Esophagus muscularis mucosa (tissue), 4 donors: Measurements from ENCODE around the gene MARCHF4. TPM values are rescaled to one million over a fixed set of nuclear protein-coding genes. Genes with fewer than 3 reads are reported as not detected.
"Not testable (repeated sequence)": the region's sequence is repeated elsewhere in the genome, so short reads cannot be mapped to it uniquely, and the experiment has no call there.

Experiments
- DNase-seq: peaks from one replicate; pipeline ENCODE4 v3.0.0-alpha.2; 2017; ENCODE audit errors: extremely low spot score
- H3K27ac ChIP-seq, 4 donors: fragments of 200-600 bp; sonication (generic); replicated peaks in 1 of 4; 1 replicate in 3 of 4; 2 replicates in 1 of 4; pipeline ENCODE4 v1.5.1; 2016 to 2019; ENCODE audit warnings: mild to moderate bottlenecking in 1 of 4
- H3K27me3 ChIP-seq, 4 donors: fragments of 200-600 bp; sonication (generic); one replicate each; pipeline versions ENCODE4 v1.5.1 to v1.6.0; 2016 to 2019
- H3K36me3 ChIP-seq, 4 donors: fragments of 200-600 bp; sonication (generic); one replicate each; pipeline ENCODE4 v1.5.1; 2016 to 2019
- H3K4me1 ChIP-seq, 4 donors: fragments of 200-600 bp; sonication (generic); one replicate each; pipeline ENCODE4 v1.5.1; 2016 to 2019
- H3K4me3 ChIP-seq, 4 donors: fragments of 200-600 bp; sonication (generic); 1 replicate in 2 of 4; 2 replicates in 2 of 4; pipeline ENCODE4 v1.5.1; 2016 to 2019; ENCODE audit warnings: mild to moderate bottlenecking in 4 of 4, moderate library complexity in 1 of 4
- H3K9me3 ChIP-seq, 4 donors: fragments of 200-600 bp; sonication (generic); 1 replicate in 3 of 4; 2 replicates in 1 of 4; pipeline ENCODE4 v1.5.1; 2016 to 2019
- EP300 ChIP-seq: sonication (generic); formaldehyde crosslinking; IDR thresholded peaks from one replicate; pipeline ENCODE4 v1.6.1; 2017; ENCODE audit warnings: antibody characterized with exemption
- POLR2A ChIP-seq: fragments of 450-650 bp; IDR thresholded peaks from one replicate; pipeline ENCODE4 v1.6.1; 2017; ENCODE audit warnings: antibody characterized with exemption, moderate library complexity, mild to moderate bottlenecking, low read depth
- POLR2AphosphoS5 ChIP-seq, 2 donors: sonication (generic); formaldehyde crosslinking; IDR thresholded peaks; one replicate each; pipeline ENCODE4 v1.6.1; 2017; ENCODE audit warnings: antibody characterized with exemption in 2 of 2
- WGBS: methylation state at CpG from one replicate; pipeline ENCODE4 v1.1.5; 2018; 5-methylcytosine and 5-hydroxymethylcytosine counted together
- intact Hi-C: fragments of 100-400 bp; cut with DNase I; formaldehyde crosslinking; loops from one replicate; pipeline ENCODE4 v1.15.1; 2023
- total RNA-seq, 4 donors: library from RNA; depleted of rRNA; stranded (reverse); fragments of >200 nt; gene quantifications; one replicate each; pipeline versions ENCODE4 v1.1.0 to v1.2.1, GENCODE V29; 2016
- TF ChIP-seq, protein P1 (sequence below), 3 experiments: fragments of 200-600 bp in 2 of 3; fragments of 450-650 bp in 1 of 3; sonication (generic) in 2 of 3; IDR thresholded peaks; one replicate each; pipeline ENCODE4 v1.5.1; 2017 to 2019; ENCODE audit warnings: antibody characterized with exemption in 3 of 3, mild to moderate bottlenecking in 2 of 3, moderate library complexity in 1 of 3

Gene MARCHF4
- total RNA-seq, 4 donors from 2014 or later = not detected

DNA sequence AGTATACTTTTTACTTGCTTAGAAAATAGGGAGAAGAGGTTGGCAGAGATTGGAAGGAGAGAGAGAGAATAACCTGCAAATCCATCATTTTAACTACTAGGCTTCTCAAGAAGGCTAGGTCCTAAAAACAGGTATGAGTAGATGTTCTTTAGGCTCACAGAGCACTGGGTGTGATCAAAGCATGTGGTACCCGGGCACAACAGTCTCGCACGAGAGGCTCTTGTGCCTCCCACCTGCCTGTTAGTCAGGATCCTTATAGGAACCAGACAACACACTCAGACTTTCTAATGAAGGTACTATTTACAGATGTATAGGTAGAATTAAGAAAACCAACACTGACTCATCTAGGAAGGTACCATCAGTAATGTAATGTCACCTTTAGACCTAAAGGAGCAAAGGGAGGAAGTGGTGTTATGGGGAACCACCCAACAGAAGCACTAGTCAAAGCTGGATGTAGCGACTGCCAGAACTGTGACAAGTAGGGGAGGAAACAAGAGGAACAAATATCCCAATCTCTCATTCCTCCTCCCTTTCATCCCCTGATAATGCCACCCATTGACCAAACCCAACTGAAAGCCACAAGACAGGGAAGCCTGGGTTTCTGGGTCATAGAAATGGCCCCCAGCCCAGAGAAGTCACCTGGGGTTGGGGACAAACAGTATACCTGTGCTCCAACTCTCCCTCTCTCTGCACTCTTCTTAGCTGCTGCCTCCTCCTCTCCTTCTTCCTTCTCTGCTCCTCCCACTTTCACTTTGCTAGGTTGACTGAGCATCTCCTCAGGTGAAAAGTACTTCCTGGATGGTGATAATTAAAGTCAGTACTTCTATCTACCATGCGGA is 16.0 kb upstream of the MARCHF4 start:
- intact Hi-C loops = no loop called here
- no peak overlapping the region for H3K4me3 ChIP-seq

DNA sequence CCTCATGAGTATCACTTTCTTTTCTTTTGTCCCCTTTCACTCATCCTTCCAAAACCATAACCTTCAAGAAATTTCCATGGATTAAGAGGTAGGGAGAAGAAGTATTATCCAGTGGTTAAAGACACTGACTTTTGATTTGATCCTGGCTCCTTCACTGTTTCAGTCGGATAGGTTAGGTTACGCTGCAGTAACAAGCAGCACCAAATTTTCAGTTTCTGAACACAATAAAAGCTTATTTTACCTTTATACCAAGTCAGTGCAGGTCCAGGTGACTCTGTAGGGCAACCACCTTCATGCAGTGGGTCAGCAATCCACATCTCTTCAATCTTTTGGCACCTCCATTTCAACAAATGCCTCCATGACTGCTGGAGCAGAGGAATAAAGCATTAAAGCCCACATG is 15.0 kb upstream of the MARCHF4 start:
- intact Hi-C loops = no loop called here
- WGBS = 97% methylated on average over 2 of the region's 2 CpGs
- H3K9me3 ChIP-seq = no peaks in the 10 kb centered on the region

More for the DNA sequence above, 16.0 kb upstream of the MARCHF4 start:
- Histone ChIP-seq H3K27ac (no peak overlapping the region), H3K36me3 (no peaks in the 10 kb centered on the region), H3K9me3 (no peaks in the 10 kb centered on the region), H3K4me1 (no peaks in the 10 kb centered on the region), H3K27me3 (no peaks in the 10 kb centered on the region)
- no peak for DNase-seq
- WGBS = 78% methylated on average over 5 of the region's 5 CpGs
- TF ChIP-seq POLR2AphosphoS5 (IDR thresholded peaks at IDR 0.05) (no peak), EP300 (no peak), POLR2A (no peak)
- TF ChIP-seq, protein P1, sequence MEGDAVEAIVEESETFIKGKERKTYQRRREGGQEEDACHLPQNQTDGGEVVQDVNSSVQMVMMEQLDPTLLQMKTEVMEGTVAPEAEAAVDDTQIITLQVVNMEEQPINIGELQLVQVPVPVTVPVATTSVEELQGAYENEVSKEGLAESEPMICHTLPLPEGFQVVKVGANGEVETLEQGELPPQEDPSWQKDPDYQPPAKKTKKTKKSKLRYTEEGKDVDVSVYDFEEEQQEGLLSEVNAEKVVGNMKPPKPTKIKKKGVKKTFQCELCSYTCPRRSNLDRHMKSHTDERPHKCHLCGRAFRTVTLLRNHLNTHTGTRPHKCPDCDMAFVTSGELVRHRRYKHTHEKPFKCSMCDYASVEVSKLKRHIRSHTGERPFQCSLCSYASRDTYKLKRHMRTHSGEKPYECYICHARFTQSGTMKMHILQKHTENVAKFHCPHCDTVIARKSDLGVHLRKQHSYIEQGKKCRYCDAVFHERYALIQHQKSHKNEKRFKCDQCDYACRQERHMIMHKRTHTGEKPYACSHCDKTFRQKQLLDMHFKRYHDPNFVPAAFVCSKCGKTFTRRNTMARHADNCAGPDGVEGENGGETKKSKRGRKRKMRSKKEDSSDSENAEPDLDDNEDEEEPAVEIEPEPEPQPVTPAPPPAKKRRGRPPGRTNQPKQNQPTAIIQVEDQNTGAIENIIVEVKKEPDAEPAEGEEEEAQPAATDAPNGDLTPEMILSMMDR (IDR thresholded peaks at IDR 0.05) = no peak

DNA sequence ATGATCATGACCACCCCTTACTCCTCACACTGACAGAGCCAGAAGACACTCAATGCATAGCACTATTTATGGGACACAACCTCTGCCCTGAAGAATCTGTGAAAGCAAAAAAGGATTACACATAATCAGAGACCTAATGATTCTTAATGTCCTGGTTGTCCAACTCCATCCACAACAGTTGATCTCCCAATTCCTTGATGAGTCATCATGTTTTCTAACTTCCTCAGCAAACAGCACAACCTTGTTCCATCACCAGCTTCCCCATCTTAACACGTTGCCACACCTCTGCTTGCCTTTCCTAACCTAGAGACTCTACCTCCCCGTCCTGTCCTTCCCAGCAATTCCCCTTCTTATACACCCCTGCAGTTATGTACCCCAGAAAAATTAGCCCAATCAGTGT is 13.2 kb upstream of the MARCHF4 start:
- H3K4me3 ChIP-seq = no peak overlapping the region
- H3K9me3 ChIP-seq = no peaks in the 10 kb centered on the region
- H3K4me1 ChIP-seq = no peaks in the 10 kb centered on the region
- no peak for DNase-seq
- 60% methylated on average over 2 of the region's 2 CpGs for WGBS
- no peaks in the 10 kb centered on the region for H3K27me3 ChIP-seq
- intact Hi-C loops = no loop called here
- TF ChIP-seq, protein P1 (IDR thresholded peaks at IDR 0.05) = no peak
- TF ChIP-seq EP300 (no peak), POLR2AphosphoS5 (IDR thresholded peaks at IDR 0.05) (no peak), POLR2A (no peak)
- H3K27ac ChIP-seq = no peak overlapping the region
- no peaks in the 10 kb centered on the region for H3K36me3 ChIP-seq

More for the DNA sequence above, 15.0 kb upstream of the MARCHF4 start:
- no peak for TF ChIP-seq POLR2A
- no peak for TF ChIP-seq EP300
- TF ChIP-seq, protein P1 (IDR thresholded peaks at IDR 0.05) = no peak
- TF ChIP-seq POLR2AphosphoS5 (IDR thresholded peaks at IDR 0.05) = no peak
- no peaks in the 10 kb centered on the region for H3K36me3 ChIP-seq
- H3K27ac ChIP-seq = no peak overlapping the region
- H3K4me1 ChIP-seq = no peaks in the 10 kb centered on the region
- no peak for DNase-seq
- H3K4me3 ChIP-seq = no peak overlapping the region
- no peaks in the 10 kb centered on the region for H3K27me3 ChIP-seq

DNA sequence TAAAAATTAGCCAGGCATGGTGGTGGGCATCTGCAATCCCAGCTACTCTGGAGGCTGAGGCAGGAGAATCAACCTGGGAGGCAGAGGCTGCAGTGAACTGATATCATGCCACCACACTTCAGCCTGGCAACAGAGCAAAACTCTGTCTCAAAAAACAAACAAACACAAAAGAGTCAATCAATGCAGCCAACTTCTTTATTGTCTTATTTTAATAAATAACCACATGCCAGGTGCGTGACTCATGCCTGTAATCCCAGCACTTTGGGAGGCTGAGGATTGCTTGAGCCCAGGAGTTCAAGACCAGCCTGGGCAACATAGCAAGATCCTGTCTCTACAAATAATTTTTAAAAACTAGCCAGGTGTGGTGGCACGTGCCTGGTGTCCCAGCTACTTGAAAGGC is 12.1 kb upstream of the MARCHF4 start:
- 81% methylated on average over 2 of the region's 2 CpGs for WGBS
- H3K27ac ChIP-seq, DNase-seq, H3K9me3 ChIP-seq, H3K27me3 ChIP-seq, H3K4me1 ChIP-seq, intact Hi-C loops, H3K4me3 ChIP-seq, H3K36me3 ChIP-seq: not testable (repeated sequence)

DNA sequence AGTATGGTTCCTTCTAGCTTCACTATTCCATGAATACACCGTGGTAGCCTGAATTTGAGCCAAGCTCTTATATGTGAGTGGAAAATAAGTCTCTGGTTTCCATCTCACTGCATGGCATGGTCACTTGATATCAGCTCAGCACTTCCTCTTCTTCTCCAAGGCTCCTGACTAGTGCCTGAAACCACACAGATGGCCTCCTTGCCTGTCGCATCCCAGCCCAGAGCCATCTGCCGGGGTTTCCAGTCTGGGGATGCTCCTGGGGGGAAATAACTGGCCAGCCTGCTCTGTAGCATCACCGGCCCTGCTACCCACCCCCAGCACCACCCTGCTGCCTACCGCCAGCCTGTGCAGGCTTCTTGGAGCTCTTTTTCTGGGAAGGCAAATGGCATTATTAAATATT is 7.7 kb upstream of the MARCHF4 start:
- WGBS = 70% methylated on average over 5 of the region's 5 CpGs
- intact Hi-C loops = no loop called here

More for the DNA sequence above, 7.7 kb upstream of the MARCHF4 start:
- no peak for DNase-seq
- Histone ChIP-seq H3K4me3 (no peak overlapping the region), H3K9me3 (no peaks in the 10 kb centered on the region), H3K4me1 (no peaks in the 10 kb centered on the region), H3K27ac (no peak overlapping the region), H3K36me3 (no peaks in the 10 kb centered on the region), H3K27me3 (peaks cover 0 to 19% (median 0%) of the 10 kb centered on the region in 4 donors)
- TF ChIP-seq EP300 (no peak), POLR2A (no peak), POLR2AphosphoS5 (IDR thresholded peaks at IDR 0.05) (no peak)
- TF ChIP-seq, protein P1 (IDR thresholded peaks at IDR 0.05) = no peak
